Measurements from ENCODE around the gene PEAK3.

DNA sequence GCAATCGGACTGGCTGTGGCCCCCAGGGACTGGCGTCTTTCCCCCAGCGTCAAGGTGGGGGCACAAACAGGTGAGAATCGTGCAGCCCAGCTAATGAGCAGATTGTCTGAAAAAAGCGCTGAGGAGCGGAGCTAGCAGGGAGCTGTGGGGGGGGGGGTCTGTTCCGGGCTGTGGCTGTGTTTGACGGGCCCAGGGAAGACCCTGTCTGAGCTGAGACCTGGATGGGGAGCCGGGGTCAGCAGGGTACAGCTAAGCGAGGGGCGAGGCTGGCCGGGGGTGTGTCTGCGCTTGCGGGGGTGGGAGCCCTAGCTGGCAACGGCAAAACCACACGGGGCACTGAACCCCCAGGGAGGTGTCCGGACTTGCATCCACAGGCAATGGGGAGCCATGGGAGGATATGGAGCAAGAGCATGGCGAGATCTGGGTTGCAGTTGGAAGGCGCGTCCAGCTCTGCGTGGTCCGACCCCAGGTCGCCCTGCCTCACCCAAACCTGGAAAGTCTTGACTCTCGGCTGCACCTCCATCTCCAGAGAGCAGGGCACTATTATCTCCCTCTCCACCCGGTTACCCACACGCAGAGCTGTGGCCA is 21.3 kb upstream of the PEAK3 start:
- TF ChIP-seq, protein P1, sequence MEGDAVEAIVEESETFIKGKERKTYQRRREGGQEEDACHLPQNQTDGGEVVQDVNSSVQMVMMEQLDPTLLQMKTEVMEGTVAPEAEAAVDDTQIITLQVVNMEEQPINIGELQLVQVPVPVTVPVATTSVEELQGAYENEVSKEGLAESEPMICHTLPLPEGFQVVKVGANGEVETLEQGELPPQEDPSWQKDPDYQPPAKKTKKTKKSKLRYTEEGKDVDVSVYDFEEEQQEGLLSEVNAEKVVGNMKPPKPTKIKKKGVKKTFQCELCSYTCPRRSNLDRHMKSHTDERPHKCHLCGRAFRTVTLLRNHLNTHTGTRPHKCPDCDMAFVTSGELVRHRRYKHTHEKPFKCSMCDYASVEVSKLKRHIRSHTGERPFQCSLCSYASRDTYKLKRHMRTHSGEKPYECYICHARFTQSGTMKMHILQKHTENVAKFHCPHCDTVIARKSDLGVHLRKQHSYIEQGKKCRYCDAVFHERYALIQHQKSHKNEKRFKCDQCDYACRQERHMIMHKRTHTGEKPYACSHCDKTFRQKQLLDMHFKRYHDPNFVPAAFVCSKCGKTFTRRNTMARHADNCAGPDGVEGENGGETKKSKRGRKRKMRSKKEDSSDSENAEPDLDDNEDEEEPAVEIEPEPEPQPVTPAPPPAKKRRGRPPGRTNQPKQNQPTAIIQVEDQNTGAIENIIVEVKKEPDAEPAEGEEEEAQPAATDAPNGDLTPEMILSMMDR (IDR thresholded peaks at IDR 0.05; ENCODE audit: low read length) = no peak
- no peak for TF ChIP-seq EZH2 (optimal IDR thresholded peaks at IDR 0.05; ENCODE audit: low read depth, low read length)
